Nephron progenitor cell (in vitro differentiated cells): ENCODE measurements around the gene HS6ST3.

ENCODE experiments used
- DNase-seq: peaks from one replicate; pipeline ENCODE4 v3.0.0; 2021
- H3K27ac Mint-ChIP-seq: 2 replicates; pipeline ENCODE4 v1.8.0; 2021; ENCODE audit warnings: mild to moderate bottlenecking, moderate library complexity, mixed read lengths
- H3K27me3 Mint-ChIP-seq: 2 replicates; pipeline ENCODE4 v1.8.0; 2021; ENCODE audit warnings: mild to moderate bottlenecking, low read depth, mixed read lengths; ENCODE audit not compliant: poor library complexity
- H3K36me3 Mint-ChIP-seq: 2 replicates; pipeline ENCODE4 v1.8.0; 2021; ENCODE audit warnings: low read depth, mixed read lengths
- H3K4me1 Mint-ChIP-seq: 2 replicates; pipeline ENCODE4 v1.8.0; 2021; ENCODE audit warnings: mixed read lengths
- H3K4me3 Mint-ChIP-seq: 2 replicates; pipeline ENCODE4 v1.8.0; 2021; ENCODE audit warnings: mild to moderate bottlenecking, moderate library complexity, mixed read lengths
- H3K9me3 Mint-ChIP-seq: 2 replicates; pipeline ENCODE4 v1.8.0; 2021; ENCODE audit warnings: mild to moderate bottlenecking, moderate library complexity, mixed read lengths
- CTCF ChIP-seq: fragments of 200-600 bp; sonication (generic); IDR thresholded peaks from 2 replicates; pipeline ENCODE4 v1.5.0; 2021; ENCODE audit warnings: antibody characterized with exemption

The HS6ST3 gene

GRCh38 chr13:96858133-96858826 lies 768.4 kb downstream of the HS6ST3 start:
- Mint-ChIP-seq H3K4me3 (no peak overlapping the region), H3K9me3 (peaks cover 4% of the 10 kb centered on the region), H3K27ac (no peak overlapping the region), H3K36me3 (no peaks in the 10 kb centered on the region), H3K27me3 (peaks cover 22% of the 10 kb centered on the region), H3K4me1 (no peaks in the 10 kb centered on the region)
- no peak for DNase-seq
- no peak for TF ChIP-seq CTCF

GRCh38 chr13:96860882-96861281 lies 771.0 kb downstream of the HS6ST3 start:
- TF ChIP-seq CTCF = no peak
- H3K27ac Mint-ChIP-seq = no peak overlapping the region
- H3K27me3 Mint-ChIP-seq = peaks cover 17% of the 10 kb centered on the region
- H3K4me3 Mint-ChIP-seq = no peak overlapping the region
- no peaks in the 10 kb centered on the region for H3K4me1 Mint-ChIP-seq
- no peak for DNase-seq
- peaks cover 7% of the 10 kb centered on the region for H3K9me3 Mint-ChIP-seq
- H3K36me3 Mint-ChIP-seq = no peaks in the 10 kb centered on the region

GRCh38 chr13:96862093-96862492 lies 772.2 kb downstream of the HS6ST3 start:
- no peak for TF ChIP-seq CTCF
- peaks cover 7% of the 10 kb centered on the region for H3K9me3 Mint-ChIP-seq
- no peak overlapping the region for H3K27ac Mint-ChIP-seq
- H3K27me3 Mint-ChIP-seq = peaks cover 26% of the 10 kb centered on the region
- H3K4me1 Mint-ChIP-seq = no peaks in the 10 kb centered on the region
- no peaks in the 10 kb centered on the region for H3K36me3 Mint-ChIP-seq
- H3K4me3 Mint-ChIP-seq = no peak overlapping the region
- DNase-seq = no peak

- DNase-seq = no peak
- H3K4me3 Mint-ChIP-seq = no peak overlapping the region
- H3K27me3 Mint-ChIP-seq = peaks cover 31% of the 10 kb centered on the region
- H3K9me3 Mint-ChIP-seq = peaks cover 7% of the 10 kb centered on the region
- no peak for TF ChIP-seq CTCF
- H3K36me3 Mint-ChIP-seq = no peaks in the 10 kb centered on the region
- no peaks in the 10 kb centered on the region for H3K4me1 Mint-ChIP-seq
- H3K27ac Mint-ChIP-seq = no peak overlapping the region
Observed at GRCh38 chr13:96862999-96863398, 773.1 kb downstream of the HS6ST3 start.

GRCh38 chr13:96871469-96871868 lies 781.6 kb downstream of the HS6ST3 start:
- Mint-ChIP-seq H3K9me3 (no peaks in the 10 kb centered on the region), H3K27ac (no peak overlapping the region)
- no peak for DNase-seq

More at GRCh38 chr13:96871469-96871868, 781.6 kb downstream of the HS6ST3 start:
- TF ChIP-seq CTCF = no peak
- H3K36me3 Mint-ChIP-seq = no peaks in the 10 kb centered on the region
- H3K4me3 Mint-ChIP-seq = no peak overlapping the region
- H3K4me1 Mint-ChIP-seq = no peaks in the 10 kb centered on the region
- peaks cover 25% of the 10 kb centered on the region for H3K27me3 Mint-ChIP-seq
